Glomerular visceral epithelial cell (primary cell): ENCODE data around the gene LAMP5.

ENCODE experiments used
- DNase-seq: peaks from one replicate; pipeline ENCODE4 v3.0.0-alpha.2; 2016; ENCODE audit errors: extremely low spot score

Gene LAMP5

GRCh38 chr20:9514461-9515213 lies at the start of gene LAMP5:
LAMP5 (plus strand) TSS chr20:9514590; CDS start chr20:9514853, 263 bp downstream.
- no peak for DNase-seq

GRCh38 chr20:9467995-9468394 lies 46.4 kb upstream of the LAMP5 start:
- DNase-seq, result no peak

GRCh38 chr20:9474835-9475415 lies 39.5 kb upstream of the LAMP5 start:
- no peak for DNase-seq

DNA sequence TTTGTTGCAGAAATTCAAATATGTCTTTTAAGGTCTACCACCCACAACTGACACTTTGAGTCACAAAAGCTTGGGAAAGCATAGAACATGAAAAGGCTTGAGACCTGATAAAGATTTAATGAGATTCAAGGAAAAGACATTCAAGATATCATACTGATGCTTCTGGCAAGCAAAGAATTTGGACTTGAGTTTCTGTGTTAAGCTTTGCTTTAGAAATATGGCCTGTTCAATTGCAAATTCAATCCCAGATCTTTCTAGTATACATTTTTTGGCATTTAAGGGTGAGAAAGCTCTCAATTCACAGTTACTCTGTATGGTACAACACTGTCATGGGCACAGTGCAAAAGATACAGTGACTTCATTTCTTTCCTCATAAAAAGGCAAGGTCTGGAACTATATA lies 38.9 kb upstream of the LAMP5 start:
- DNase-seq, result no peak

DNA sequence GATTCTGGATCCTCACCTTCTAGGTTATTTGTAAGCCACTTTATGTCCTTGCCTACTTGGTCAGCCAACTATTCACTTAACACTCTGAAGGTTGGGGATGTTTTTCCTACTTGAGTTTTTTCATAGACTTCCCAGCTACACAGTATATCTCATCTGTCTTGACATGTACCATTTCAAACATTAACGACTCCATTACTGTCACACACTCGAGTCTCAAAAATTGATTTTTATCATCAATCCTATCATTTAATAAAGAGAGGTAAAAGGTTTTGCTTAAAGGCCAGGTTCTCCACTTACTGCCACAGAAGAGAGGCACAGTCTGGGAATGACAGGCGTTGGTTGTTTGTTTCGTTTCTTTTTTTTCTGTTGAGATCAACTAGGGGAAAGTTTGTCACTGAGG lies 38.2 kb upstream of the LAMP5 start:
- DNase-seq, result no peak

- DNase-seq, result no peak
Measured at GRCh38 chr20:9476637-9477036, 37.8 kb upstream of the LAMP5 start.

DNA sequence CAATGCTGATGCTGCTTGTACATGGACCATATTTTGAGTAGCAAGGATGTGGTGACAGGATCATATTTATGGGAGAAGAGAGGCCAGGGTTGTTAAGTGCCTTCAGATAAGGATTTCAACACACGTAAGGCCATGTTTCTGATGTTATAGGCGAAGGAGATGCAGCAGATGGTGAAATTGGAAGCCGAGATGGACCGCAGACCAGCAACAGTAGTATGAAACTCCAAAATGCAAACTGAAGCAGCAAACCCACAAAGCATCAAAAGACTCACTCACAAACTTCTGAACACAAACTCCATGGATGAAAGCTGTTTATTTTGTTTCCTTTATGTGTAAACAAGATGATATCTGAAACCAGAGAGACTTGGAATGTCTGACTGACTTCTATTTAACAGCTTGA lies 35.6 kb upstream of the LAMP5 start:
- no peak for DNase-seq

GRCh38 chr20:9480066-9480465 lies 34.3 kb upstream of the LAMP5 start:
- DNase-seq, result no peak

DNA sequence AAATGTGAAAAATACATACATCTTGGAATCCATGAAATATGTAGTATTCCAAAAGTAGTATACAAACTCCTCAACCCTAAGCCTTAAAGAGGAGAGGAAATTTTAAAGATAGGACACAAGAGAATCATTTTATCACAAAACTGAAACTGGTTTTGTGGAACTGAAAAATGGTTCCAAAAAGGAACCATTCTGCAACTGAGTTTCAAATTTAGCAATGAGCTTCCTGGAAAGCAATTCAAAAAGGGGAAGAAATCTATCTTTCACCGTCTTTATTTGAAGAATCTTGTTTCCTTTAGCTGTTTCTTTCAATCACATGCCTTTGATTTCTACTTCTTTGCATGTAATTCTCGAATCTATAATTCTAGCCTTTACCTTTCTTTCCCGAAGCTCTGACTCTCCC lies 32.2 kb upstream of the LAMP5 start:
- no peak for DNase-seq

GRCh38 chr20:9483131-9483530 lies 31.3 kb upstream of the LAMP5 start:
- DNase-seq, result no peak

- no peak for DNase-seq
Measured at GRCh38 chr20:9485614-9486340, 28.6 kb upstream of the LAMP5 start.

- DNase-seq, result no peak
Measured at GRCh38 chr20:9487231-9487630, 27.2 kb upstream of the LAMP5 start.

DNA sequence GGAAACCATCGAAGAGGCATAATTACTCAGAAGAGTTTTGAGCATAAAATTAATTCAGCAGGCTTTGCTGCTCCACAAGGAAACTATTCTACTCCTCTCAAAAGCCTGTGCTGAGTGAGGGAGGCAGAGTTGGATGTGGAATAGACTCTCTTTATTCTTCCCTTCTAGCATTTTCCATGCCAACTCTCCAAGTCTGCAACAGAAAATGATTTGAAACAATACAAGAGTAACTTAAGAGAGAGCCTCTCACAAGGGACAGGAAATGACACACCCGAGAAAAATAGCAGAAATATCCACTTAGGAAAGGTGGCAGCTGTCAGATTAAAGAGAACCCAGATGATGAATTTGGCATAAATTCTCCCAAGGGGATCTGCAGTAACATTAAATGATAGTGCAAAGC lies 26.3 kb upstream of the LAMP5 start:
- DNase-seq, result no peak

- no peak for DNase-seq
Measured at GRCh38 chr20:9490161-9490560, 24.2 kb upstream of the LAMP5 start.

DNA sequence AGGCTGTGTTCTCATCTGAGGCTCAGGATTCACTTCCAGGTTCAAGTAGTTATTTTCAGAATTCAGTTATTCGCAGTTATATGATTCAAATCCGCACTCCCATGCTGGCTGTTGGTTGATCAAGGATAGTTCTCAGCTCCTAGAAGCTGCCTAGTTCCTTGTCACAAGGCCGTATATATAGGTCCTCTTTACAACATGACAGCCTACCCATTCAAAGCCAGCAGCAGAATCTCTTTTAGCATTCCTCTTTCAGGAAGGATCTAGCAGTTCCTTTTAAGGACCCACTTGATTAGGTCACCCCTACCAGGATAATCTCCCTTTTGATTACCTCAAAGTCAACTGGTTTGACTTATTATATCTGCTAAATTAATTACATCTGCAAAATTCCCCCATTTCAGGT lies 23.8 kb upstream of the LAMP5 start:
- DNase-seq, result no peak

- DNase-seq, result no peak
Measured at GRCh38 chr20:9491324-9491723, 23.1 kb upstream of the LAMP5 start.

GRCh38 chr20:9492067-9492466 lies 22.3 kb upstream of the LAMP5 start:
- no peak for DNase-seq

DNA sequence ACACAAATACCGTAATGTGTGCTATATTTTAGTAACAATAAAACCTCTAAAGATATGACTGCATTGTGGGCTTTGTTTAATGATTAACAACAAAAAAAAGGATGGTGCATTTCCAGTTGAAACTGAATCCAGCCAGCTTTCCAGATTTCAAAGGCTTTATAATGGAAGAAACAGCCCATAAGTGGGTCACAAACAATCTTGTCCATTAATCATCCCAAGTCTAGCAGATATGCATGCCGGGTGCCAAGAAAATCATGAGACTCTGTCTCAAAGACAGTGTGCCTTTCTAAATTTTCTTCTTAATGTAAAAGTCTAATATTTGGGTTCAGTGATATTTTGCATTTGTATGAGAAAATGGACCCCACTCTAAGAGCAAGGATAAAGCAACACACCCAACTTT lies 20.6 kb upstream of the LAMP5 start:
- no peak for DNase-seq

DNA sequence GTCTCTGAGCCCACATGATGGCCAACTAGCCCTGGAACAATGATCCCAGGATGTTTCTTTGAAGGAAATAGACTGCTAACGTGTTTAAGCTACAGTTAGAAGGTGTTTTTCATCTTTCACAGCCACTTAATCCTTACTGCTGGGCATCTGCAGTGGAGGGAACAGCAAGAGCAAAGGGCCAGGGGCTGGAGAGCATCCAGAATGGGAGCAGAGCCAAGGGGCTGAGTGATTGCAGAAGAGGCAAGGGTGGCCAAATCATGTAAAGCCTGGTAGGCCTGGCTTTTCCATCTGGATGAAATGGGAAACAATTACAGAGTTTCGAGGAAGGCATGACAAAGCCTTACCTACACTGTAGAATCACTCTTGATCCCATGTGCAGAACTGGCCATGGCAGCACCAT lies 18.7 kb upstream of the LAMP5 start:
- no peak for DNase-seq

DNA sequence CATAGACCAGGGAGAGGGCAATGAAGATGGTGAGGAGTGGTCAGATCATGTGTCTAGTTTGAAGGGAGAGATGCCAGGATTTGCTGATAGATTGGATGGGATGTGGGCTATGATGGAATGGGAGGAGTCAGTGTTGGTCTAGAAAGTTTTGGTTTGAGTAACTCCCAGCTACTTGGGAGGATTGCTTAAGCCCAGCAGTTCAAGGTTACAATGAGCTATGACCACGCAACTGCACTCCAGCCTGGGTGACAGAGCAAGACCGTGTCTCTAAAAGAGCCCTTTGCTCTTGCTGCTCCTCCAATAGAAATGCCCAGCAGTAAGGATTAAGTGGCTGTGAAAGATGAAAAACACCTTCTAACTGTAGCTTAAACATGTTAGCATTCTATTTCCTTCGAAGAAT lies 18.2 kb upstream of the LAMP5 start:
- no peak for DNase-seq

GRCh38 chr20:9498322-9498721 lies 16.1 kb upstream of the LAMP5 start:
- no peak for DNase-seq

DNA sequence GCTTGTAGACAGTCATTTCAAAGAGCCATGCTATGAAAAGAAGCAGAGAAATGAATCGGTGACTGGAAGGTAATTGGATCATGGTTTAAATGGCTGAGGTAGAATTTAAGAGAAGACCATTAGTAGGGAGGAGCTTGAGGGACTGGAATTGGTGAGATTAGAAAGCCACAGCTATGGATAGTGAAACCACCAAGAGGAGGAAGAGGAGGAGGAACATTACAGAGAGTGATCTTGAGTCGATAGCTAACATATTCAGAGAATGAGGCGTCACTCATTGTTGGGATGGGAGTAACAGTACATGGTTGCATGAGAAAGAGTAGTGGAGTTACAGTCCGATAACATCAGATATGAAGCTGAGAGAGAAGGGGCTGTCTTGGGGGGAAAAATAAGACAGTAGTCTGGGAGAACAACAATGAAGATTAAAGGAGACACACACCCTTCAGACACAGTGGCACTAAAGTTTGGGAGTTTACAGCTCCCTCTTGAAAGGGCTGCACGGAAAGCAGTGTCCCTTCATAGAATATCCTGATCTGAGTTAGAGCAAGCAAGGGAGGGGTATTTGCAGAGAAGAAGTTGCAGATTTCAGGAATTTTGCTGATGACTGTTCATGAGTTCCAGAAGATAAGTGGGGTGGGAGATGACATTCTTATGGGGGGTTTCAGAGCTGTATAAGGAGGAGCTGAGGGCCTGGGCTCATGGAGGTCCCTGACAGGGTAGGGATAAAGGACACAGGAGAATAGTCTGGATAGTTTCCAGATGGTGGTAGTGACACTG lies 15.1 kb upstream of the LAMP5 start:
- no peak for DNase-seq
